ENCODE measurements around the gene MED8. TPM values are rescaled to one million over a fixed set of nuclear protein-coding genes. Genes with fewer than 3 reads are reported as not detected.

Gene MED8
- total and polyA plus RNA-seq, 10 of the 15 experiments (the other 5 are each of a cell fraction or from before 2014, with no cell fraction given): 20.2 to 61.7 (median 39.5) TPM

GRCh38 chr1:43423672-43424550 is 34.3 kb upstream of the MED8 start:
- POLR2A ChIA-PET: no interaction called here
- DNase-seq (ENCODE audit: low read depth, low spot score) (no peak), ATAC-seq (no peak)

More at GRCh38 chr1:43423672-43424550, 34.3 kb upstream of the MED8 start:
- H3K79me2 ChIP-seq (ENCODE audit: control insufficient read depth, insufficient read depth, low read length): no peaks in the 10 kb centered on the region
- intact Hi-C loops (cut with micrococcal nuclease; ENCODE audit: unreplicated experiment): no loop called here
- no peak overlapping the region for H3K27ac ChIP-seq (ENCODE audit: control insufficient read depth, insufficient read depth)
- no peaks in the 10 kb centered on the region for H3K27me3 ChIP-seq (replicated peaks in 1 of 2; ENCODE audit: control insufficient read depth in 2 of 2, insufficient read depth in 2 of 2, low read length in 1 of 2)
- WGBS (ENCODE audit: insufficient coverage, insufficient replicate concordance, low lambda C conversion rate, missing lambda C conversion rate): 91% methylated on average over 23 of the region's 23 CpGs
- no peak for FAIRE-seq
- no peak overlapping the region for H2AFZ ChIP-seq (ENCODE audit: control insufficient read depth, low read depth, low read length)
- in situ Hi-C loops (cut with MboI): no loop called here
- H3K4me1 ChIP-seq (ENCODE audit: control insufficient read depth, insufficient read depth, low read length): peaks cover 9% of the 10 kb centered on the region
- ChIA-PET SMC1A (ENCODE audit: uncharacterized antibody, unreplicated experiment) (interaction anchor here (0.9 kb wide), 1 partner anchor 39 kb away, joined by 3 read pairs; no protein-coding TSS in a partner anchor), RAD21 (ENCODE audit: unreplicated experiment) (no interaction called here), CTCF (interaction anchor here (0.6 kb wide), 1 partner anchor 197 kb away, joined by 3 read pairs; no protein-coding TSS in a partner anchor)
- H4K20me1 ChIP-seq (ENCODE audit: control insufficient read depth, insufficient read depth): no peaks in the 10 kb centered on the region
- H3K4me2 ChIP-seq (ENCODE audit: control insufficient read depth, insufficient read depth): no peak overlapping the region
- H3K9ac ChIP-seq (ENCODE audit: control insufficient read depth, insufficient read depth, low read length): no peak overlapping the region
- H3K4me3 ChIP-seq: no peak overlapping the region
- no peaks in the 10 kb centered on the region for H3K9me3 ChIP-seq (replicated peaks; ENCODE audit: control insufficient read depth, insufficient read depth, low read length)
- H3K36me3 ChIP-seq (ENCODE audit: control insufficient read depth in 2 of 2, insufficient read depth in 2 of 2, low read length in 1 of 2): peaks cover 36 to 42% of the 10 kb centered on the region in 2 experiments
- TSS peak; percentile 36 for BruUV-seq (replicated peaks)
- no peak for TF ChIP-seq NFIC (IDR thresholded peaks at IDR 0.05; ENCODE audit: low read depth, low read length)
- peak; percentile 80 for TF ChIP-seq BCL3 (IDR thresholded peaks at IDR 0.05; ENCODE audit: borderline replicate concordance, insufficient read depth, low read depth, low read length, poor library complexity, severe bottlenecking)
